HepG2 (cell line): ENCODE data around the gene LAP3. TPM values are rescaled to one million over a fixed set of nuclear protein-coding genes. Genes with fewer than 3 reads are reported as not detected.

Experiments used
- KAT2B ChIP-seq: fragments of 150-350 bp; IDR thresholded peaks from 2 replicates; pipeline ENCODE4 v1.6.1; 2014; ENCODE audit warnings: low read depth, low read length, borderline replicate concordance
- KAT8 ChIP-seq: IDR thresholded peaks from 2 replicates; pipeline ENCODE4 v1.6.1; 2016; ENCODE audit warnings: missing genetic modification reagents, missing compliant biosample characterization
- KMT2B ChIP-seq: IDR thresholded peaks from 2 replicates; pipeline ENCODE4 v1.6.1; 2016; ENCODE audit warnings: missing genetic modification reagents, missing compliant biosample characterization
- NR2C2 ChIP-seq: sonication (generic); formaldehyde crosslinking; IDR thresholded peaks from 2 replicates; pipeline ENCODE4 v1.4.0; 2020; ENCODE audit warnings: missing genetic modification reagents, mild to moderate bottlenecking, moderate library complexity, borderline replicate concordance
- POLR2G ChIP-seq: fragments of 200-400 bp; formaldehyde crosslinking; IDR thresholded peaks from 2 replicates; pipeline ENCODE4 v1.6.1; 2018; ENCODE audit warnings: mild to moderate bottlenecking, low read depth, low read length, moderate library complexity
- TAF1 ChIP-seq: sonication (generic); formaldehyde crosslinking; IDR thresholded peaks from 2 replicates; pipeline ENCODE4 v1.4.0; 2020; ENCODE audit warnings: missing genetic modification reagents
- TBP ChIP-seq: sonication (generic); formaldehyde crosslinking; IDR thresholded peaks from 2 replicates; pipeline ENCODE4 v1.5.0; 2020; ENCODE audit warnings: missing genetic modification reagents
- ZBTB1 ChIP-seq: sonication (generic); formaldehyde crosslinking; IDR thresholded peaks from 2 replicates; pipeline ENCODE4 v1.4.0; 2020; ENCODE audit warnings: missing genetic modification reagents, borderline replicate concordance
- ZNF615 ChIP-seq: sonication (generic); formaldehyde crosslinking; IDR thresholded peaks from 2 replicates; pipeline ENCODE4 v1.5.0; 2020; ENCODE audit warnings: mild to moderate bottlenecking, missing genetic modification reagents, borderline replicate concordance
- ZNF619 ChIP-seq: sonication (generic); formaldehyde crosslinking; IDR thresholded peaks from 2 replicates; pipeline ENCODE4 v1.4.0; 2020; ENCODE audit warnings: mild to moderate bottlenecking, missing genetic modification reagents
- polyA plus RNA-seq, 8 experiments: library from polyadenylated mRNA; depleted of rRNA in 3 of 8; stranded (reverse) in 7 of 8; unstranded in 1 of 8; fragments of >200 nt; fragmentation: Illumina TruSeq in 4 of 8; extraction: Trizol in 4 of 8; gene quantifications; 2 replicates each; pipeline versions ENCODE4 v1.2.1 to v1.2.3, GENCODE V29; 2011 to 2016; ENCODE audit warnings: low read depth in 4 of 8, missing spikeins in 1 of 8, mixed read lengths in 1 of 8; ENCODE audit not compliant: insufficient read depth in 1 of 8
- total RNA-seq, 5 experiments: library from RNA; depleted of rRNA; stranded (reverse); fragments of >200 nt; fragmentation: Illumina TruSeq; extraction: Trizol; gene quantifications; 2 replicates each; pipeline ENCODE4 v1.2.3, GENCODE V29; 2016; ENCODE audit warnings: low read depth in 1 of 5
- TF ChIP-seq, protein P1 (sequence below): sonication (generic); formaldehyde crosslinking; conservative IDR thresholded peaks from 2 replicates; pipeline ENCODE4 v1.4.0; 2020; ENCODE audit warnings: missing genetic modification reagents
- TF ChIP-seq, protein P2 (sequence below): IDR thresholded peaks from 2 replicates; pipeline ENCODE4 v1.6.1; 2016; ENCODE audit warnings: low read depth, missing genetic modification reagents, missing compliant biosample characterization
- TF ChIP-seq, protein P3 (sequence below): IDR thresholded peaks from 2 replicates; pipeline ENCODE4 v1.6.1; 2016; ENCODE audit warnings: missing genetic modification reagents, missing compliant biosample characterization
- TF ChIP-seq, protein P4 (sequence below): sonication (generic); formaldehyde crosslinking; IDR thresholded peaks from 2 replicates; pipeline ENCODE4 v1.5.0; 2020; ENCODE audit warnings: mild to moderate bottlenecking, missing genetic modification reagents, borderline replicate concordance

LAP3 gene
- total and polyA plus RNA-seq, 2 of the 13 experiments (the other 11 are each of a cell fraction or from before 2014, with no cell fraction given): 106 to 125 TPM

DNA sequence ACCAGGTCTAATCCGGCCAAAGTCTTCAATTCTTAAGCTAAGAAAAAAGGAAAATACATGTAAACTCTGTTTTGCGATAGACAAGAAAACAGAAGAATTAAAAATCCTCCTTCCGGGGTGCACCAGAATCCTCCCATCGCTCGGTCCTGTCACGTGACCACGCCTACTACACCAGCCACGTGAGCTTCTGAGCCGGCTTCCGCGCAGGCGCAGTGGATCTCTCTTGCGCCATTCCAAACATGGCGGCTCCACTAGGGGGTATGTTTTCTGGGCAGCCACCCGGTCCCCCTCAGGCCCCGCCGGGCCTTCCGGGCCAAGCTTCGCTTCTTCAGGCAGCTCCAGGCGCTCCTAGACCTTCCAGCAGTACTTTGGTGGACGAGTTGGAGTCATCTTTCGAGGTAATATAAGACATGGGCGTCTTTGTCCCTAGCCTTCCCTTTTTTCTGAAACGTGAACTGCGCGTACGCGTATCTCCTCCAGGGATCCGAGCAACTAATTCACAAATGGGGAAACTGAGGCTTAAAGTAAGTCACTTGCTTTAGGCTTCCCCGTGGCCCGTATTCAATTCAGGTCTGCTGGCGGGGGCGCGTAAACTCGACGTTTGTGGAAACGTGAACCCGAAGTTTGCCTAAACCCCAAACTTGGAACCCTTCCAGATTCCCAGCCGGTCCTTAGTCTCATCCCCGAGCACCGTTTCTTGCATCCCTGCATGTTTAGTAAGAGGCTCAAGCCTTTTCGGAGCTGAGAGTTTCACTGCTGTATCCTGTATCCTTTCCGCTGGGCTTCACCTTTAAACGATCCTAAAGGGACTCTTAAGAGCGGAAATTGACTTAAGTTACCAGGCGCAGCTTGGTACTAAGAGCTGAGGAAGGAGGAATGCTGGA, 37.7 kb downstream of the LAP3 start, which contains the start of gene MED28 (continued):
- TF ChIP-seq, protein P1, sequence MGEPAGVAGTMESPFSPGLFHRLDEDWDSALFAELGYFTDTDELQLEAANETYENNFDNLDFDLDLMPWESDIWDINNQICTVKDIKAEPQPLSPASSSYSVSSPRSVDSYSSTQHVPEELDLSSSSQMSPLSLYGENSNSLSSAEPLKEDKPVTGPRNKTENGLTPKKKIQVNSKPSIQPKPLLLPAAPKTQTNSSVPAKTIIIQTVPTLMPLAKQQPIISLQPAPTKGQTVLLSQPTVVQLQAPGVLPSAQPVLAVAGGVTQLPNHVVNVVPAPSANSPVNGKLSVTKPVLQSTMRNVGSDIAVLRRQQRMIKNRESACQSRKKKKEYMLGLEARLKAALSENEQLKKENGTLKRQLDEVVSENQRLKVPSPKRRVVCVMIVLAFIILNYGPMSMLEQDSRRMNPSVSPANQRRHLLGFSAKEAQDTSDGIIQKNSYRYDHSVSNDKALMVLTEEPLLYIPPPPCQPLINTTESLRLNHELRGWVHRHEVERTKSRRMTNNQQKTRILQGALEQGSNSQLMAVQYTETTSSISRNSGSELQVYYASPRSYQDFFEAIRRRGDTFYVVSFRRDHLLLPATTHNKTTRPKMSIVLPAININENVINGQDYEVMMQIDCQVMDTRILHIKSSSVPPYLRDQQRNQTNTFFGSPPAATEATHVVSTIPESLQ (CRISPR knock-in tag): no peak; the same call in 1 of the 2 replicates
- TF ChIP-seq, protein P2, sequence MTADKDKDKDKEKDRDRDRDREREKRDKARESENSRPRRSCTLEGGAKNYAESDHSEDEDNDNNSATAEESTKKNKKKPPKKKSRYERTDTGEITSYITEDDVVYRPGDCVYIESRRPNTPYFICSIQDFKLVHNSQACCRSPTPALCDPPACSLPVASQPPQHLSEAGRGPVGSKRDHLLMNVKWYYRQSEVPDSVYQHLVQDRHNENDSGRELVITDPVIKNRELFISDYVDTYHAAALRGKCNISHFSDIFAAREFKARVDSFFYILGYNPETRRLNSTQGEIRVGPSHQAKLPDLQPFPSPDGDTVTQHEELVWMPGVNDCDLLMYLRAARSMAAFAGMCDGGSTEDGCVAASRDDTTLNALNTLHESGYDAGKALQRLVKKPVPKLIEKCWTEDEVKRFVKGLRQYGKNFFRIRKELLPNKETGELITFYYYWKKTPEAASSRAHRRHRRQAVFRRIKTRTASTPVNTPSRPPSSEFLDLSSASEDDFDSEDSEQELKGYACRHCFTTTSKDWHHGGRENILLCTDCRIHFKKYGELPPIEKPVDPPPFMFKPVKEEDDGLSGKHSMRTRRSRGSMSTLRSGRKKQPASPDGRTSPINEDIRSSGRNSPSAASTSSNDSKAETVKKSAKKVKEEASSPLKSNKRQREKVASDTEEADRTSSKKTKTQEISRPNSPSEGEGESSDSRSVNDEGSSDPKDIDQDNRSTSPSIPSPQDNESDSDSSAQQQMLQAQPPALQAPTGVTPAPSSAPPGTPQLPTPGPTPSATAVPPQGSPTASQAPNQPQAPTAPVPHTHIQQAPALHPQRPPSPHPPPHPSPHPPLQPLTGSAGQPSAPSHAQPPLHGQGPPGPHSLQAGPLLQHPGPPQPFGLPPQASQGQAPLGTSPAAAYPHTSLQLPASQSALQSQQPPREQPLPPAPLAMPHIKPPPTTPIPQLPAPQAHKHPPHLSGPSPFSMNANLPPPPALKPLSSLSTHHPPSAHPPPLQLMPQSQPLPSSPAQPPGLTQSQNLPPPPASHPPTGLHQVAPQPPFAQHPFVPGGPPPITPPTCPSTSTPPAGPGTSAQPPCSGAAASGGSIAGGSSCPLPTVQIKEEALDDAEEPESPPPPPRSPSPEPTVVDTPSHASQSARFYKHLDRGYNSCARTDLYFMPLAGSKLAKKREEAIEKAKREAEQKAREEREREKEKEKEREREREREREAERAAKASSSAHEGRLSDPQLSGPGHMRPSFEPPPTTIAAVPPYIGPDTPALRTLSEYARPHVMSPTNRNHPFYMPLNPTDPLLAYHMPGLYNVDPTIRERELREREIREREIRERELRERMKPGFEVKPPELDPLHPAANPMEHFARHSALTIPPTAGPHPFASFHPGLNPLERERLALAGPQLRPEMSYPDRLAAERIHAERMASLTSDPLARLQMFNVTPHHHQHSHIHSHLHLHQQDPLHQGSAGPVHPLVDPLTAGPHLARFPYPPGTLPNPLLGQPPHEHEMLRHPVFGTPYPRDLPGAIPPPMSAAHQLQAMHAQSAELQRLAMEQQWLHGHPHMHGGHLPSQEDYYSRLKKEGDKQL (CRISPR knock-in tag): no peak
- TF ChIP-seq, protein P3, sequence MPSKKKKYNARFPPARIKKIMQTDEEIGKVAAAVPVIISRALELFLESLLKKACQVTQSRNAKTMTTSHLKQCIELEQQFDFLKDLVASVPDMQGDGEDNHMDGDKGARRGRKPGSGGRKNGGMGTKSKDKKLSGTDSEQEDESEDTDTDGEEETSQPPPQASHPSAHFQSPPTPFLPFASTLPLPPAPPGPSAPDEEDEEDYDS (CRISPR knock-in tag): peak; percentile 54; the same call in 1 of the 2 replicates
- TF ChIP-seq POLR2G (peak; percentile 96), TAF1 (peak; percentile 89), ZBTB1 (CRISPR knock-in tag) (no peak), KAT8 (CRISPR knock-in tag) (peak; percentile 96), ZNF619 (CRISPR knock-in tag) (no peak), ZNF615 (CRISPR knock-in tag) (no peak), TBP (CRISPR knock-in tag) (no peak), NR2C2 (CRISPR knock-in tag) (peak; percentile 30; the same call in 1 of the 2 replicates), KAT2B (no peak), KMT2B (CRISPR knock-in tag) (peak; percentile 76; the same call in 1 of the 2 replicates)
- TF ChIP-seq, protein P4, sequence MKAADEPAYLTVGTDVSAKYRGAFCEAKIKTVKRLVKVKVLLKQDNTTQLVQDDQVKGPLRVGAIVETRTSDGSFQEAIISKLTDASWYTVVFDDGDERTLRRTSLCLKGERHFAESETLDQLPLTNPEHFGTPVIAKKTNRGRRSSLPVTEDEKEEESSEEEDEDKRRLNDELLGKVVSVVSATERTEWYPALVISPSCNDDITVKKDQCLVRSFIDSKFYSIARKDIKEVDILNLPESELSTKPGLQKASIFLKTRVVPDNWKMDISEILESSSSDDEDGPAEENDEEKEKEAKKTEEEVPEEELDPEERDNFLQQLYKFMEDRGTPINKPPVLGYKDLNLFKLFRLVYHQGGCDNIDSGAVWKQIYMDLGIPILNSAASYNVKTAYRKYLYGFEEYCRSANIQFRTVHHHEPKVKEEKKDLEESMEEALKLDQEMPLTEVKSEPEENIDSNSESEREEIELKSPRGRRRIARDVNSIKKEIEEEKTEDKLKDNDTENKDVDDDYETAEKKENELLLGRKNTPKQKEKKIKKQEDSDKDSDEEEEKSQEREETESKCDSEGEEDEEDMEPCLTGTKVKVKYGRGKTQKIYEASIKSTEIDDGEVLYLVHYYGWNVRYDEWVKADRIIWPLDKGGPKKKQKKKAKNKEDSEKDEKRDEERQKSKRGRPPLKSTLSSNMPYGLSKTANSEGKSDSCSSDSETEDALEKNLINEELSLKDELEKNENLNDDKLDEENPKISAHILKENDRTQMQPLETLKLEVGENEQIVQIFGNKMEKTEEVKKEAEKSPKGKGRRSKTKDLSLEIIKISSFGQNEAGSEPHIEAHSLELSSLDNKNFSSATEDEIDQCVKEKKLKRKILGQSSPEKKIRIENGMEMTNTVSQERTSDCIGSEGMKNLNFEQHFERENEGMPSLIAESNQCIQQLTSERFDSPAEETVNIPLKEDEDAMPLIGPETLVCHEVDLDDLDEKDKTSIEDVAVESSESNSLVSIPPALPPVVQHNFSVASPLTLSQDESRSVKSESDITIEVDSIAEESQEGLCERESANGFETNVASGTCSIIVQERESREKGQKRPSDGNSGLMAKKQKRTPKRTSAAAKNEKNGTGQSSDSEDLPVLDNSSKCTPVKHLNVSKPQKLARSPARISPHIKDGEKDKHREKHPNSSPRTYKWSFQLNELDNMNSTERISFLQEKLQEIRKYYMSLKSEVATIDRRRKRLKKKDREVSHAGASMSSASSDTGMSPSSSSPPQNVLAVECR: peak; percentile 88
